Astrocyte of the spinal cord (primary cell): ENCODE results near the gene CALHM4.
A peak's percentile ranks its signal among the peaks of the same experiment; 100 is the strongest.

Experiments
- DNase-seq: peaks from one replicate; pipeline ENCODE4 v3.0.0; 2011; ENCODE audit warnings: low read depth, low spot score
- H3K4me3 ChIP-seq: 2 replicates; pipeline ENCODE4 v1.5.1; 2011; ENCODE audit warnings: low read depth, mild to moderate bottlenecking, low read length, moderate library complexity
- CTCF ChIP-seq: IDR thresholded peaks from 2 replicates; pipeline ENCODE4 v1.5.1; 2012; ENCODE audit warnings: low read depth, mild to moderate bottlenecking, low read length, inconsistent platforms
- in situ Hi-C: cut with HindIII; loops from 2 replicates; pipeline ENCODE4 v1.10.0; 2017; ENCODE audit warnings: low sequenced_read_pairs

Gene CALHM4

DNA sequence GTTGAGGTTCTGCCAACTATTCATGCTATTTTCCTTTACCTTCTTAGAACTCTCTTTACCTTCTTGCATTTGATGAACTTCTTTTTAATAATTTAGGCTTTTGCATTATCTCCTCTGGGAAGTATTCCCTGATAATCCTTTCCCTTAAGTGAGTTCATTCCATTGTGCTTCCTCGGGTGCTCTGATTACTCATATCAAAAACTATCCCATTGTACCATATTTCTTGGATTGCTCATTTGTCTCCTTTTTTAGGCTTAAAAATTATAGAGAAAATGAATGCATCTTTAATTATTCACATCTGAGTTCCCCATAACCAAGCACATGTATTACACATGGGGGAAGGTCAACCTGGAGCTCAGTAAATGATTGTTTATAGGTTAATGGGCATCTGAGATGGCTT is 2.5 kb downstream of the CALHM4 start:
- peak; percentile 74 for DNase-seq
- in situ Hi-C loops: no loop called here
- TF ChIP-seq CTCF: no peak
- H3K4me3 ChIP-seq: no peak overlapping the region

GRCh38 chr6:116556814-116557415 is 3.4 kb downstream of the CALHM4 start:
- TF ChIP-seq CTCF: no peak
- DNase-seq: no peak
- in situ Hi-C loops: no loop called here
- H3K4me3 ChIP-seq: no peak overlapping the region

DNA sequence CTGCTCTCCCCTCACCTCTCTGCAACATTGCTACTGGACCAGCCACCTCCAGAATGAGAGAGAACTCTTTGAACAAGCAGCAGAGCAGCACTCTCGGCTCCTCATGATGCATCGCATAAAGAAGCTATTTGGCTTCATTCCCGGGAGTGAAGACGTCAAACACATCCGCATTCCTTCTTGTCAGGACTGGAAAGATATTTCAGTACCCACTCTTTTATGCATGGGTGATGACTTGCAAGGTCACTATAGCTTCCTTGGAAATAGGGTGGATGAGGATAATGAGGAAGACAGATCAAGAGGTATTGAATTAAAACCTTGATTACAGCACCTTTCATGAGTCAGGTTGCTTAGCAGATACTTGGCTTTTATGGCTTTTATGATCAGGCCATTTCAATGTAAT is 4.3 kb downstream of the CALHM4 start:
- DNase-seq: peak; percentile 94
- no peak overlapping the region for H3K4me3 ChIP-seq
- no peak for TF ChIP-seq CTCF
- in situ Hi-C loops: no loop called here

DNA sequence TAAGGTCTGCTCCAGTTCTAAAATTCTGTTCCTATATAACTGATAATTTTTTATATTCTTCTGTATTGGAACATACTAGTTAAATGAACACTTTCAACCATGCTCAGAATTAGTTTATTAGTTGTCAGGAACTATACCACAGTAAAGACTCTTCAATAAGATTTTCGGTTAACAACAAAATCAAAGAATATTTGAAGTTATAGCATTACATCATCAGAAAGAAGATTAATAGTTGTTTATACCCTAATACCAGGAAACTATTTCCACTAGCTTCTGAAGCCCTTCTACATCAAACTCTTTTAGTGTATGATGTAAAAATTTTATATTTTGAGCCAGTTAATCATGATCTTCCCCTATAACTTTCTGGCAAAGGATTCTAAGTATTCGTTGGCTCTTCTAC is 6.6 kb downstream of the CALHM4 start:
- in situ Hi-C loops: no loop called here
- no peak overlapping the region for H3K4me3 ChIP-seq
- no peak for TF ChIP-seq CTCF
- no peak for DNase-seq

DNA sequence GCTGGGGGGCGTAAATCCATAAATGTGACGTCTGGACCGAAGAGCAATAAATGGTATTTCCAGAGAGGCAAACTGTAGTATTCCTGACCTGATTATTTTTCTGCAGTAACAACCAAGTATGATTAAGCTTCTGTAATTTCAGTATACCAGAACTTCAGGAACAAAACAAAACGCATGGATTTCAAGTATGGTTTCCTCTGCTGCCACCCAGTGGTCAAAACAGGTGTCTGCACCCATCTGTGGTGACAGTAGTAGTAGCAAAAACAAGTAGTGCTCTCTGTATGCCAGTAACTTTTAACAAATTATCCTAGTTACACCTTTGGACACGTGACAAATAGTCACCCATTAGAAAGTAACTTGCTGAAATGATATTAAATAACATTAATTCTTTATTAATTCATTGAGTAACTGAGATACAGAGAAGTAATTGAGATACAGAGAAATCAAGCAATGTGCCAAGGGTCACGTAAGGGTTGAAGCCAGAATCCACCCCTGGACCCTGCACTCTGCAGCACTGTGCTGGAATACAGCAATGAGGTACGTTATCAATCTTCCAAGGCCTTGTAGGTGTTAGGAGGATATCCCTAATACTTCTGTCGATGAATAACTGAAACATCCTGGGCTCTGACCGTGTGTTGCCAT is 7.9 kb downstream of the CALHM4 start:
- DNase-seq: peak; percentile 79
- TF ChIP-seq CTCF: peak; percentile 90
- in situ Hi-C loops: no loop called here
- H3K4me3 ChIP-seq: no peak overlapping the region

DNA sequence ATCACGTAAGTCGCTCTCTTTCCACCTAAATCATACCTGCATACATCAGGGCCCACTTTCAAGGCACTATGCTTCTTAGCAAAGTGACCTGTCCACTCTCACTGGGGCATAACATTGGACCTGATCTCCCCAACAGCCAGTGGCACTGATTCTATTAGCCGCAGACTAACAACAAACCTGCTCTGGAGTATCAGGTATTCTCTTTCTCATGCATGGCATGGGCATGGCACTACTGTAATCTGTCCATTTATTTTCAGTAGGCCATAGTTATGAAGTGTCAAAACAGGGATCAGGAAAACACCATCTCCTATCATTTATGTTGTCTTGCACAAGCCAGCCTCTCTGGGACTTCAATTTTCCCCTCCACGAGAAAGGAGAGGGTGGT is 8.5 kb downstream of the CALHM4 start:
- DNase-seq: no peak
- no peak overlapping the region for H3K4me3 ChIP-seq
- in situ Hi-C loops: no loop called here
- no peak for TF ChIP-seq CTCF
